Mucosa of gallbladder (tissue), 1 donor: Measurements from ENCODE around the gene CIAPIN1. TPM values are rescaled to one million over a fixed set of nuclear protein-coding genes. Genes with fewer than 3 reads are reported as not detected.
A peak's percentile ranks its signal among the peaks of the same experiment; 100 is the strongest.

Experiments used
- DNase-seq: peaks from one replicate; pipeline ENCODE4 v3.0.0-alpha.2; 2020; ENCODE audit warnings: low spot score
- total RNA-seq: library from RNA; stranded (reverse); gene quantifications from one replicate; pipeline ENCODE4 v1.2.1, GENCODE V29; 2021
- donor health status: DM: no; HTN: no; CAD: no.

The CIAPIN1 gene
- total RNA-seq, 1 donor from 2014 or later = 45.4 TPM

DNA sequence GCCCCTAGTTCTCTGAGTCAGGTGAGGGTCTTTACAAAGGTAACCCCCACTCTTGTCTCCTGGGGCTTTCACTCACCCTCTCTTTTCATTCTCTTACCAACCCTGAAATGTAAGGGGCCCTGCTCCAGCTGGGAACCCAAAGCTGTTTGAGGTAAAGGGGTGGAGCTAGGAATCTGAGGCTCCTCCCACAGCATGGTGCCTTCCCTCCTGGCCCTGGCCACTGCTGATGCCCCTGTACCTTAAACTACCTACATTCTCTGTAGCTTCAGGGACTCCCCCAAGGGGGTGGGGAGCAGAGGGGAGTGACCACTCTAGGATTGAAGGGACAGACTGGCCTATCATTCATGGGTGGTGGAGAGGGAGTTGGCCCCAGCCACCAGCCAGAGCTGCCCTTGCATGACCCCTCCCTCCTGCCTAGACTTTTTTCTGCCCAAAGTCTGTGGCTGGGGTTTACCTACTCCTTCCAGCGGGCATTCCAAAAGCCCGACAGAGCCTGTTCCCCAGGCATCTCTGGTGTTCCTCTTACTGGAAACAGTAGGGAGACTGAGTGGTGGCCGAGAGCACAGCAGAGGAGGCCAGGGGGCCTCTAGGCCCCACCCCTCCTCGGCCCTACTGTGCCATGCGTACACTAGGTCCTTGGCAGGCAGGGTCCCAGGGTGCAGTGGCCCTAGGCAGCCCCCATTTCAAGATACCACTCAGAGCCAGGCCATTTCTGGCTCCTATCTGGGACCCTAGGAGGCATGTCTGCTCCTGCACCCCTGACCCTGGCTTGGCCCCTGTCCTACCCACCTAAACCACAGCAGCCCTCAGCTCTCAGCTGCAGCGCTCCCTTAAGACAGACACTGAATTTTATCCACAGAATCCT, 29.6 kb upstream of the CIAPIN1 start:
- no peak for DNase-seq

DNA sequence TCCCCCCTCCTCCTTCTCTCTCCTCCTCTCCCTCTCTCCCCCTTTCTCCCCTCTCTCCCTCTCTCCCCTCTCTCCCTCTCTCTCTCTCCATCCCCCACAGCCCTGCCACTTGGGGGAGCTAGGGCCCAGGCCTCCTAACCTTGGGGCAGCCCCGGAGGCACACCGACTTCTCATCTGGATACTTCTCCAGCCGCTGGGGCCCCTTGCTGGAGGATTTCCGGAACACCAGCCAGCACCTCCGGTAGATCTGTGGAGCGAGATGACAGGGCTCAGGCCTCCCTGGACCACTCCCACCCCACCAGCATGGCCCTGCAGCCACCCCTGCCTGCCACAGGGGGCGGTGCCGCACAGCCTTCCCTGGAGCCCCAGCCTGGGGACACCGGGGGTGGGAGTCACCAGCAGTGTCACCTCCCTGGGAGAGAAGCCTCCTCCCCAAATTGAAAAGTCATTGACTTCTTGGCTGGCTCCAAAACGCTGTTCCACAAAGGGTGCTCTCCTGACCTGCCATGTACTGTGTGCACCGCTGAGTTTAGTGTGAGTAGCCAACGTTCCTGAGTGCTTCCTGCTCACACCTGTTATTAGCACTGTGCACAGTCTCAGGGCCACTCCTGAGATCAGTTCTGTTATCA, 28.6 kb upstream of the CIAPIN1 start:
- DNase-seq = no peak

DNA sequence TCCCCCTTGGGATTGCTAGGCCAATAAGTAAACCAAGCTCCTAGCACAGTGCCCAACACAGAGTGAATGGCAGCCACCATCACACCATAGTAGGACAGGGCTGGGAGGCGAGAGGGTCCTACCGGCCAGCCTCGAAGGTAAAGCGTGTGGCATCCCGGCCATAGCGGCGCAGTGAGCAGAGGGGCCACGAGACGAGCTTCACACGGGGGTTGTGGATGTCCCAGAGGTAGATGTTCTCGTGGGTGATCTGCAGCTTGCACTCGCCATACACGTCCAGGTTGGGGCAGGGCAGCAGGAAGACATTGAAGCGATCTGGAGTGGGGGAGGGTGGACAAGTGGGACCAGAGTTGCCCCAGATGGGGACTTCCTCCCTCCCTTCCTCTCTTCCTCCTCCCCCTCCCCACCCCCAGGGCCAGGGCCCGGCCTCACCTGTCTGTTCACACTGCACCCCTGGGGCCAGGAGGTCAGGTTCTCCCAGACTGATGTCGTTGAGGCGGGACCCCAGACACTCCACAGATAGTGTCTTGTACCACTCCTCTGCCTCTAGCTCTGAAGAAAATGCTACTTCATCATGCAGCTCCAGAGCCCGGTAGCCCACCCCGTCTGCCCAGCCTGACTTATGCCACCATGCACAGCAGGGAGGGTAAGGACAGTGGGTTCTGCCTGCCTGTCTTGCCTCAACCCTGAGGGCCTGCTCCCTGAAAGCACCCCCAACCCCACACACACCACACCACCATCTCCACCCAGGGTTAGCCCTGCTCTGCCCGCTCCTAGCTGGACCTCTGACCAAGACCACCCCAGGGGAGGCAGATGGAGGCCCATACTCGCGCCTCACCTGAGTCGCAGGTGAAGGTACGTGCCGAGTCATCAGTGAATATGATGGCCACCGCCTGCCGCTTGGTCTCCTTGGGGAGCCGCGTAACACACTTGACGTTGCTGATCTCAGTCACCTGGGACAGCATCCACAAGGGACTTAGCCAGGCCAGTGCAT, 27.8 kb upstream of the CIAPIN1 start:
- DNase-seq = no peak

DNA sequence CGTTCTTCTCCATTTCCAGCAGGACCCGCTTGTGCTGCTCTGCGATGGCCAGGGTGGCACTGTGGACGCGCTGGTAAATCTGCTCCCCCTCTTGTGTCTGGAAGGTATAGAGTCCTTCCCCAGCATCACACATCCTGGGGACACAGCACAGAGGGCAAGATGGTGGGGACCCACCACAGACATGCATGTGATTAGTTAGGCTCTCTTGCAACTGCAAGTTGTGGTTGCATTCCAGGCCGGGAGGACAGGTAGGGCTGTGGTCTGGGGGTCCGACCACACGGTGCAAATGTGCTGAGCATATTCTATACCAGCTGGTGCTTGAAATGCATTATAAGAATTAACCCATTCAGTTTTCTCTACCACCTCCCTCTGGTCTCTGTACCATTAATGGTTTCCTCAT, 26.7 kb upstream of the CIAPIN1 start:
- no peak for DNase-seq

DNA sequence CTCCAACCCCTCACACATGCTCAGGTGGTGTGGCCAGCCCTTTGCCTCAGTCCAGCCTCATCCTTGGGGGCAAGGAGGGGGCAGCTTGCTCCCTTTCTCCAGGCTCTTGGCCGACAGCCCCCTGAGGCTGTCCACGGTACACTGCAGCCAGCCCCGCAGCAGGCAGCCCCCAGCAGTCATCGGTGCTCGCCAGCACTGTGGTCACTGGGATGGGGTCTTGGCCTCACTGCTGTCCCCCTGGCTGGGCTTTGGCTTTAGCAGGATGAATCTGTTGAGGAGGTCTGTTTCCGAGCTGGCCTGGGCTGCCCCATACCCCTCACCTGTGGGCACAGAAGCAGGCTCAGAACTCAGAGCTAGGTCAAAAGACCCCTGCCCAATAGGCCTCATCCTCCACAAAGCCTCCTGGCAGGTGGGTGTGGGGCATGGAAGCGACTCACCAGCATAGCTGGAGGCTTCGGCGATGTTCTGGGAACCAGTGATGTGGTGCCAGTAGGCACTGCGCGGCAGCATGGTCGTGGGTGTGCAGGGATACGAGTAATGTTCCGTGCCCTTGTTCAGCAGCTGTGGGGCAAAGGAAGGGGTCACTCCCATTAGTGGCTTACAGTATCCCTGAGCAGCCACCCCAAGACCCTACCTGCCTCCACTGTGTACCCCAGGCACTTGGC, 26.1 kb upstream of the CIAPIN1 start:
- DNase-seq = no peak

DNA sequence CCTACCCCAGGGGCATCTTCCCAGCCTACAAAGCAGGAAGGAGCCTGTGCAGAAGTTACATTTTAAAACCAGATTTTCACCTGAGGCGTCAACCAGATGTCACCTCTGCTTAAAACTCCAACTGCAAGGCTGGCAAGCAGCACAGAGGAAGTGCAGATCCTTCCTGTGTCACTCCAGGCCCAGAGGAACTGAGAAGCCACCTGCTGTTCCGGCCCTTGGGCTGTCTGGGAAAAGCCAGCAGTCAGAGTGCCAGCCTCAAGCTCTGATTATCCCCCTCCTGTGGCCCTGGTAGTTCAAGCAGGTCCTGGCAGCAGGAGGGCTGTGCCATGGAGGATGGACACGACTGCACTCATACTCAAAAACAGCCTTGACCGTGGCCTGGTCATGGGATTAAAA, 25.5 kb upstream of the CIAPIN1 start:
- no peak for DNase-seq

DNA sequence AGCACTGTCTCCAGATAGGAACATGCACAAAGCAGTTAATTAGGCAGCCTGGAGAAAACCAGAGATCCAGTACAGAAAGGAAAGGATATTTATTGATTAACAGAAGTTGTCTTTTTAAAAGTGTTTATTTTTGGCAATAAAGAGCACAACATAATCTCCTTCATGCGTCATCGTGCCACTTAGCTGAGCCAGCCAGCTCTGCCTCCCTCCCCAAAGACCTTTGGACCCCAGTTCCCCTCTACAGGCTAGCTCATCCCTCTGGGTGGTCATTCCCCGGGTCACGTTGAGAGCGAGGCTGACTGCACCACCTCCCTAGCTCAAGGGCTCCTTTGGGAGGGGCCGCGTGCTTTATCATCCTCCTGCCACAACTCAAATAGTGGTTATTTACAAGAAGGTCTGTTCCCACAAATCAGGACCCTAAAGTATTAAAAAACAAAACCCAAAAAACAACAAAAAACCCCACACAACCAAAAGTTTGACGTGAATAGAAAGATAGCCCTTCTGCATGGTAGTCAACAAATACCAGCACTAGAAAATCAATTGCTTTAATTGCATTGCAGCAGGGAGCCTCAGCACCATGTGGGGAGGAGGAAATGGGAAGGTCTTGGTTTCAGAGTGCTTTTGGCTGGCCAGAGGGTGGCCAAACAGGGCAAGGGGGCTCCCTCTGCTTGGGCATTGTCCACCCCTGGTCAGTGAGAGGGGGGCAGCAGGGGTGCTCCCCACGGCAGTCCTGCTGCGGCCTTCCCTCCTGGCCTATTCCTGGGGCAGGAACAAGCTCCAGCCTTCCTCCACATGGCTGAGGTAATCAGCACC, 24.9 kb upstream of the CIAPIN1 start:
- peak; percentile 72 for DNase-seq

DNA sequence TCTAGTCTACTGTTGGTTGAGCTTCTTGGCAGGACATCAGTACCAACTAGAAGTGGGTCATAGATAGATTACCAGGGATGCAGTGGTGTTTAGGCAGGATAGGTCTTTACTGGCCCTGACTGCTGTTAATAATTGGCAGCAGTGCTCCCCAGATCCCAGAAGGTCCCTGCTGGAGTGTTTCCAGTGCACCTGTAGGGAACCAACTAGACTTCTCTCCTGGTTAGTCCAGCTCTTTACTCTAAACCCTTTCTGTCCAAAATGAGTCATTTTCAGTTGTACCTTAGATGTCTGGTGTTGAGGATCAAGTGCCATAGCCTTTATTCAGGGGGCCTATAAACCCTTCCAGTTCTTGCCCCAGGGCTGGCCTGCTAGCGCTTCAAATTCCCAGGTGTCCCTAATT, 24.0 kb upstream of the CIAPIN1 start:
- no peak for DNase-seq

DNA sequence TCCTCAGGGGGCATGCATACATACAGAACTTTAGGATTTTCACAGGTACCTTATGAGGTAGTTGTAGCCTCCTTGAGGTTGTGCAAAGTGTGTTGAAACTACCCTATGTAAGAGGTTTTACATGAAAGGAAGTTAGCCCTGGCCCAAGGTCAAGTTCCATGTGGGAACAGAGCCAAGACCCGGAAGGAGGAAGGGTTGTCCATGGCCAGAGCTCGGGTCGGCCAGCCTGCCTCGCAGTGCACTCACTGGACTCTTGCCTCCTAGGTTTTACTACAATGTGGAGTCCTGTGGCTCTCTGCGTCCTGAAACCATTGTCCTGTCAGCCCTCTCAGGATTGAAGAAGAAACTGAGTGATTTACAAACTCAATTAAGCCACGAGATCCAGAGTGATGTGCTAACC, 23.5 kb upstream of the CIAPIN1 start:
- peak; percentile 57 for DNase-seq

DNA sequence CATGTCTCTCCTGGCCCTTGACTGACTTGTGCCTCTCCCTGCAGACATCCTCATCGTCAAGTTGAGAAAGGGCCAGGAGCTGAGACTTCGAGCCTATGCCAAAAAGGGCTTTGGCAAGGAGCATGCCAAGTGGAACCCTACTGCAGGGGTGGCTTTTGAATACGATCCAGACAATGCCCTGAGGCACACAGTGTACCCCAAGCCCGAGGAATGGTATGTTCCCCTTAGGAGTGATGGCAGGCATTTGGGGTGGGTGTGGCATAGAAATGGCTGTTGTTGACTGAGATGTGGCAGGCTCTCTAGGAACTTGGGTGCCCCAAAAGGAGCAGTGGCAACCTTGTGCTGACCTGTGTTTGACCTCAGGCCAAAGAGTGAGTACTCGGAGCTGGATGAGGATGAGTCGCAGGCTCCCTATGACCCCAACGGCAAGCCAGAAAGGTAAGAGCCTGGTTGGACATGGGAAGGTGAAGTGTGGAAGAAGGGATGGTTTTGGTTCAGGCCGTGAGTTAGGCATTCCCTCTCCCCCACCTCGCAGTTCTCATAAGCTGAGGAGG, 22.8 kb upstream of the CIAPIN1 start:
- no peak for DNase-seq

DNA sequence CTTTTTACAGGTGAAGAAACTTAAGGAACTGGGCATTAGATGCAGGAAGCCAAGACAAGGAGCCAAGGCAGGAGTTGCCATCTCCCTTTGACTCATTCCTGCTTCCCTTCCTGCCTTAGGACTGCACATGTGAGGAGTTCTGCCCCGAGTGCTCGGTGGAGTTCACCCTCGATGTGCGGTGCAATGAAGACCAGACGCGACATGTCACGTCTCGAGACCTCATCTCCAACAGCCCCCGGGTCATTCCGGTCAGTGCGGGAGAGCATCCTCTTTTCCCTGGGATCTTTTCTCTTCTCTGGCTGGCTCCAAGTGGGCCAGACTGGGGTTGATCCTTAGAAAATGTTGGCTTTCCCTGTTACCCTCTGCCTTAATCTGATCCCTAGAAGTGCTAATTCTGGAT, 21.9 kb upstream of the CIAPIN1 start:
- no peak for DNase-seq

DNA sequence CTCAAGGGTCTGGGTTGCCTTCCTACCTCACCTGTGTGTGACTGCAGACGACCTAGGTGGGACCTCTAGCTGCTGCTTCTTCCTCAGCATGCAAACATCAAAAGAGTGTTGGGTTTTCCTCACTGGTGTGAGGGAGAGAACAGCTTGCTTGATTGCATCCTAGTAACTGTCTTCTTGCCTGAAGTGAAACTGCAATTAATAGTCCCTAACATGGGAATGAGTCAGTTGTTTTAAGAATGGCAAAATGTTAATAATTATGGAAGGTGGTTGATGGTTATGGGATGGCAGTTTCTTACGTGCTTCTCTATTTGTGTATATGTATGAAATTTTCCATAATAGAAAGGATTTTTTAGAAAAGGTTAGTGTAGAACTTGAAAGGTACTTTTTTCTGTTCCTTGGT, 21.2 kb upstream of the CIAPIN1 start:
- no peak for DNase-seq

DNA sequence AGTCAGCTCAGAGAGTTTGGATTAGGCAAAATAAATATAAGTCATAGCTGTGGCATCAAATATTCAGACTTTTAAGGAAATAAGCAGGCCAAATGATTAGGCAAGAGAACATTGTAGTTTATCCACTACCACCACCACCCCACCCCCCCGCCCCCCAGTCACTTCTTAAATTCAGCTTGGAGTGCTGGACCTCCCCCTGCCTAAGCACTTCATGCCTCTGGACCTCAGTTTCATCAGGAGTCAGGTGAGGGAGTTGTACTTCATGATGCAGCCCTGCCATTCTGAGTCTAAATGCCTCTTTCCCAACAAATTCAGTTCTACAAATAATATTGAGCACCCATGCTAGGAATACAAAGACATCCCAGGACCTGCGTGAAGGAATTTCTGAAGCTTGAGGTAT, 17.3 kb upstream of the CIAPIN1 start:
- DNase-seq = no peak

DNA sequence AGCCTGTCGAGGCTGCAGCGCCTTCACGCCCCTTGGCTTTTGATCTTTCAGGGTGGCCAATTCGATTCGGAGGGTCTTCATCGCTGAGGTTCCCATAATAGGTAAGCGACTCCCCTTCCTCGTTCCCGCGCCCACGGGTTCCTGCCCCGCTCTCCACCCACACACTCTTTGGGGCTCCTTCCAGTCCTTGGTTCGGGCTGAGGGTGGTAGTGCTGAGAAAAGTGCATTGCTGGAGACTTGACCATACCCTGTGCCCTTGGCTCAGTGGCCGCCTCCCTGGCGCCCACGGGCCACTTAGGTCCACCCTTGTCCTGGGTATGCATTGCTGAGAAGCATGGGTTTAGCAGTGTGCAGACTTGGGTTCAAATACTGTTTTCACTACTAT, 15.8 kb upstream of the CIAPIN1 start:
- DNase-seq = no peak

DNA sequence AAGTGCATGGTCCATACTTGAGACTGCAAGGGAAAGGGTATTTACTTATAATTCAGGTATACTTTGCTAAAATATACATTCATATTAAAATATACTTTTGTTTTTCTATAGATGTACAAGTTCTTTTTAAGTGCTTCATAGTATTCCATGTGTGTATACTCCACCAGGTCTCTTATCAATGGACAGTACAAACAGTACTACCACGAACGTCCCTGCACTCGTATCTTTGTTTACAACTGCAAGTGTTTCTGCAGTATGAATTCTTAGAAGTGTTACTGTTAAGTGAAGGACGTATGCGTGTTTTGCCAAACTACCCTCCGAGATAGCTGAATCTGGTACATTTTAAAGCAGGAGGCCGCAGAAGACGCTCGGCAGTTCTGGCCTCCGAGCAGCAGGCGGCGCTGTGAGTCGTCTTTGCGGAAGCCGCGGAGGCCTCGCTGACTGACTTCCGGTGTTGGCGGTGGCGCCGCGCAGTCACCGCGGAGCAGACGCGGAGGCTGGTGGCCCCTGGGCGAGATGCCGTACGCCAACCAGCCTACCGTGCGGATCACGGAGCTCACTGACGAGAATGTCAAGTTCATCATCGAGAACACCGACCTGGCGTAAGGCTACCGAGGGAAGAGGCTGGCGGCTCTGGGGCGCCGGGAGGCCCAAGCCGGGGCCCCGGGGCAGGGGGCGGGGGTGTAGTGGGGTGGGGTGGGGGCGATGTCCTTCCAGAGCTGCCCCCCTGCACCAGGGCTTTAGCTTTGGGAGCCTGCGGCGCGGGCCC, 15.2 kb upstream of the CIAPIN1 start, which contains the start of gene POLR2C:
Gene POLR2C, plus strand, starts transcription at position 471 of the 769 bp plus-strand sequence. Its CDS starts 46 bp downstream, at position 517.
- peak; percentile 90 for DNase-seq

DNA sequence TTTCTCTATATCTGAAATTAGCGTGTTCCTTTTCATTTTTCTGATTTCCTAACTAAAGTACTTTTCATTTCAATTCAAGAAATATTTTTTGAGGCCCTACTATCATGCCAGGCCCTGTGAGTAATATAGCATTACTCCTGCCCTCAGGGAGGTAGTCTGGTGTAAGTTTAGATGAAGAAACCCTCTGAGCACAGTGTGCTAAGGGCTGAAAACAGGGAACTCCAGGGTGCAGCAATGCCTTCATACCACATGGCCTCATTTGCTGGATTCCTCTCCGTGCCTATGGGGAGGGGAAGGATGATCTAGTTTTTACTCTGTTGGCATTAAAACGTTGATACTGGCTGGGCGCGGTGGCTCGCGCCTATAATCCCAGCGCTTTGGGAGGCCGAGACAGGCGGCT, 4.8 kb upstream of the CIAPIN1 start:
- no peak for DNase-seq

DNA sequence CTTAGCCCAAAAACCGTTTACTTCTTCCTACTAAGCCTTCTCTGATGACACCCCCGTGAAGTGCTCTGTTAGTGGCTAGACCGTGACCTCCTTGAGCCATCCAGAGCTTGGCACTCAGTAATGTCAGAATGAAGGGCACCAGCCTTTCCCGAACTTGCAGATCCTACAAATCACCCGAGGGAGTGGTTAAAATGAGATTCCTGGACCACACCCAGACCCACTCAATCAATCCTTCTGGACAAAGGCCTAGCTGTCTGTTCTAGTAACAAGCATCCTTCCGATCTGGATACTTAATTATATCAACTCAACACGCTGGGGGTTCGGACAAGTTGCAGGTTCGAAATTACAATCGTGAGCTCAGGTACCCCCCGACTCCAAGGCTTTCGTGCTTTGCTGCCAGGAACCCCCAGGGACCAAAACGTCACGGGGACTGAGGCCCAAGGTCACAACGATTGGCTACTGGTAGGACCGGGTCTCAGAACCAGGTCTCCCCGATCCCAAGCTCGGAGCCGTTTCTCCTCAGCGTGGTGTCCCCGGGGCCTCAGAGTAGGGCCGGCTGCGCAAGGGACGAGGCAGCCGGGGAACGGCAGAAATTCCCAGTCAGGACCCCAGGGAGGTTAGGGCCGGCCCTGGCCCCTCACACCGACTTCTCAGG, 527 bp downstream of the CIAPIN1 start:
- no peak for DNase-seq

DNA sequence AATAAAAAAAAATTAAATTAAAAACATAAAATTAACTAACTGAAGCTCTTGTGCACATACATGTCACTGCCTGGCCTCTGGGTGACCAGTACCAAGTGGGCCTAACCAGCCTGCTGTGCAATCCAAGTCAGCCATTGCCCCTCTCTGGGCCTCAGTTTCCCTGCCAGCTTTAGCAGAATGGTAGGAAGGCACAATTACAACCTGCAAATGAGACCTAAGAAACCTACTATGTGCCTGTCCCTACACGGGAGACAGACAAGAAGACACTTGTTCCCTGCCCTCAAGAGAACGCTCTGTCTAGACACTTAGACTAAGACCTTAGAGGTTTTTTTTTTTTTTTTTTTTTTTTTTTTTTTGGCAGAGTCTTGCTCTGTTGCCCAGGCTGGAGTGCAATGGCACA, 1.7 kb downstream of the CIAPIN1 start:
- DNase-seq = no peak

DNA sequence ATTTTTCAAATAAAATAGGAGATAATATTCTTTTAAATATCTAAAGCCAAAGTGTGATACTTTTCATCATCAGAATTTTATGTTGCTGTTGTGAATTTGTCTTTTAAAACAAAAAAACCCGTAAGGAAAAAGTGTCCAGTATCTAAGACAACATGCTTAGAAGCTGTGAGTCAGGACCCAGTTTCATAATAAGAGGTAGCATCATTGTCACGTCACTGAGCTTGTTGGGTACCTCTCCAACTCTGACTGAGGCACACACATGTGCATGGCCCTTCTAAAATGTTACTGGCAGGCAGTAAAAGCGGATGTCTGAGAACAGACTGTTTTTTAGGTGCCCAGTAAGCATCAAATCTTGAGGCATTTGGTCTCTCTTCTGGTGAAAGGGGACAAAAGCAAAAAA, 2.5 kb downstream of the CIAPIN1 start:
- DNase-seq = no peak
